Measurements from ENCODE around the gene MEIOB. TPM values are rescaled to one million over a fixed set of nuclear protein-coding genes. Genes with fewer than 3 reads are reported as not detected.

The MEIOB gene
- polyA plus RNA-seq, 1 of the 3 experiments (the other 2 are of a cell fraction): not detected

DNA sequence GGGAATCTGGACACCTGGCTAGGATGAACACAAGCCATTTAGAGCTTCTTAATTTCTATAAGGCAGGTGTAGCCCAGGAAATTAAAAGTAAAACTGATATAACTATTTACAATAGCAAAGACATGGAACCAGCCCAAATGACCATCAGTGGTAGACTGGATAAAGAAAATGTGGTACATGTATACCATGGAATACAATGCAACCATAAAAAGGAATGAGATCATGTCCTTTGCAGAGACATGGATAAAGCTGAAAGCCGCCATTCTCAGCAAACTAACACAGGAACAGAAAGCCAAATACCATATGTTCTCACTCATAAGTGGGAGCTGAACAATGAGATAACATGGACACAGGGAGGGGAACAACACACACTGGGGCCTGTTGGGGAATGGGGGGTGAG lies 25.5 kb downstream of the MEIOB start:
- Histone ChIP-seq H2AFZ (ENCODE audit: low read depth) (no peak overlapping the region), H3K9me2 (no peaks in the 10 kb centered on the region), H3K9me3 (no peaks in the 10 kb centered on the region), H3K79me2 (ENCODE audit: insufficient read depth) (no peaks in the 10 kb centered on the region), H3K4me3 (ENCODE audit: low read depth in 2 of 2, low read length in 1 of 2) (no peak overlapping the region), H3K9ac (no peak overlapping the region), H3K4me1 (ENCODE audit: control insufficient read depth in 1 of 2, insufficient read depth in 2 of 2, low read depth in 1 of 2, low read length in 1 of 2) (peaks cover 0 to 7% of the 10 kb centered on the region in 2 experiments; a peak in 1 of 4 replicates), H3K27me3 (ENCODE audit: insufficient read depth) (no peaks in the 10 kb centered on the region; the same call in 1 of the 2 replicates), H3K27ac (ENCODE audit: low read depth in 2 of 2, low read length in 1 of 2) (no peak overlapping the region), H3K4me2 (no peak overlapping the region), H4K20me1 (ENCODE audit: insufficient read depth) (no peaks in the 10 kb centered on the region), H3F3A (replicated peaks; ENCODE audit: insufficient read depth) (peaks cover 3% of the 10 kb centered on the region), H3K36me3 (replicated peaks in 1 of 2; ENCODE audit: control insufficient read depth in 1 of 2, insufficient read depth in 2 of 2, low read length in 1 of 2) (no peaks in the 10 kb centered on the region)
- 17% methylated on average over 1 of the region's 1 CpG for WGBS (ENCODE audit: low lambda C conversion rate)
- ChIA-PET CTCF (interaction anchor here (1.2 to 1.6 kb wide), 3 partner anchors 18 to 294 kb away, joined by 3 to 9 read pairs (median 4); no protein-coding TSS in a partner anchor), POLR2A (interaction anchor here (1.0 kb wide), 1 partner anchor 19 kb away, joined by 3 read pairs; the partner anchor contains the start of genes FAHD1 and HAGH)
- no peak for DNase-seq
- TF ChIP-seq SMC3 (IDR thresholded peaks at IDR 0.05; ENCODE audit: low read depth, low read length) (no peak), FOSL2 (IDR thresholded peaks at IDR 0.05; ENCODE audit: borderline replicate concordance, low read depth) (no peak), TAF1 (IDR thresholded peaks at IDR 0.05; ENCODE audit: borderline replicate concordance, low read depth, low read length) (no peak), RAD21 (IDR thresholded peaks at IDR 0.05; ENCODE audit: low read length) (no peak), RXRA (IDR thresholded peaks at IDR 0.05; ENCODE audit: borderline replicate concordance, low read depth) (no peak), TEAD4 (IDR thresholded peaks at IDR 0.05; ENCODE audit: borderline replicate concordance, insufficient read depth) (no peak)

DNA sequence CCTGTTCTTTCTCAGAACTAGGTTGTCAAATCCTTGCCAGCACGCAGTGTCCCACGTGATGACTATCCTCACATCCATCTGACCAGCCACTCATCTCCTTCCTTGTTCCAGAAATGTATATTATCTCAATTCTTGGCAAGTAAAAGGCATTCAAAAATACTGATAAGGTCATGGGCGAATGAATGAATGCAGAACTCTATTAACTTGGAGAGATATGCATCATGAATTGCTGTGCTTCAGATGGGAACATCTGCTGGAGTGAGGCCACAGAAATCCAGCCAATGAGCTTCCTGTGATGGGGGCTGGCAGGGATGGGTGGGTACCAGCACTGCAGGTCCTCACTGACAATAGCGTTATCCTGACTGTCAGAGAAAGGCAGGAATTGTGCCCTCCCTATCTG lies 26.0 kb downstream of the MEIOB start:
- POLR2A ChIA-PET: interaction anchor here (0.7 to 1.0 kb wide), 2 partner anchors 19 to 51 kb away, joined by 3 read pairs; partner anchors contain the start of genes FAHD1 and HAGH
- Histone ChIP-seq H4K20me1 (ENCODE audit: insufficient read depth) (no peaks in the 10 kb centered on the region), H3K27ac (ENCODE audit: low read depth in 2 of 2, low read length in 1 of 2) (no peak overlapping the region), H3K36me3 (replicated peaks in 1 of 2; ENCODE audit: control insufficient read depth in 1 of 2, insufficient read depth in 2 of 2, low read length in 1 of 2) (no peaks in the 10 kb centered on the region), H3K4me2 (no peak overlapping the region), H3K9ac (no peak overlapping the region), H3K9me3 (no peaks in the 10 kb centered on the region), H3K4me1 (ENCODE audit: control insufficient read depth in 1 of 2, insufficient read depth in 2 of 2, low read depth in 1 of 2, low read length in 1 of 2) (peaks cover 0 to 7% of the 10 kb centered on the region in 2 experiments; a peak in 1 of 4 replicates), H3K27me3 (ENCODE audit: insufficient read depth) (no peaks in the 10 kb centered on the region; the same call in 1 of the 2 replicates), H3K79me2 (ENCODE audit: insufficient read depth) (no peaks in the 10 kb centered on the region), H3K4me3 (ENCODE audit: low read depth in 2 of 2, low read length in 1 of 2) (no peak overlapping the region), H2AFZ (ENCODE audit: low read depth) (no peak overlapping the region), H3K9me2 (no peaks in the 10 kb centered on the region), H3F3A (replicated peaks; ENCODE audit: insufficient read depth) (peaks cover 3% of the 10 kb centered on the region)
- DNase-seq: peak; percentile 76
- WGBS (ENCODE audit: low lambda C conversion rate): 16% methylated on average over 4 of the region's 4 CpGs
- CTCF ChIA-PET: interaction anchor here (1.0 to 1.2 kb wide), 3 partner anchors 18 to 72 kb away, joined by 3 to 9 read pairs (median 3); no protein-coding TSS in a partner anchor
- TF ChIP-seq RFX5 (IDR thresholded peaks at IDR 0.05; ENCODE audit: low read length): no peak
- no peak for TF ChIP-seq RAD21 (IDR thresholded peaks at IDR 0.05; ENCODE audit: low read length)
- no peak for TF ChIP-seq JUND (IDR thresholded peaks at IDR 0.05)
- TF ChIP-seq FOXJ3 (CRISPR knock-in tag; IDR thresholded peaks at IDR 0.05): no peak
- no peak for TF ChIP-seq NFIC (IDR thresholded peaks at IDR 0.05; ENCODE audit: borderline replicate concordance)
- no peak for TF ChIP-seq MAX (IDR thresholded peaks at IDR 0.05; ENCODE audit: low read depth)
- TF ChIP-seq USF1 (IDR thresholded peaks at IDR 0.05; ENCODE audit: borderline replicate concordance, low read depth): no peak
- no peak for TF ChIP-seq ZBTB33 (IDR thresholded peaks at IDR 0.05; ENCODE audit: borderline replicate concordance, low read depth)
- TF ChIP-seq TAF1 (IDR thresholded peaks at IDR 0.05; ENCODE audit: borderline replicate concordance, low read depth, low read length): no peak
- TF ChIP-seq POLR2AphosphoS5 (IDR thresholded peaks at IDR 0.05; ENCODE audit: low read depth, low read length): no peak
- TF ChIP-seq MXI1 (IDR thresholded peaks at IDR 0.05; ENCODE audit: low read depth, low read length): peak; percentile 52; the same call in 1 of the 2 replicates
- no peak for TF ChIP-seq IRF3 (IDR thresholded peaks at IDR 0.05; ENCODE audit: low read depth, low read length)
- no peak for TF ChIP-seq CHD2 (IDR thresholded peaks at IDR 0.05; ENCODE audit: low read length, partially characterized antibody)
- peak; percentile 72; the same call in 1 of the 2 replicates for TF ChIP-seq RCOR1 (IDR thresholded peaks at IDR 0.05; ENCODE audit: low read length)
- peak; percentile 61; the same call in 1 of the 2 replicates for TF ChIP-seq GATA2 (CRISPR knock-in tag; IDR thresholded peaks at IDR 0.05)
- no peak for TF ChIP-seq ELF1 (IDR thresholded peaks at IDR 0.05)
- TF ChIP-seq YY1 (IDR thresholded peaks at IDR 0.05; ENCODE audit: low read depth): no peak
- TF ChIP-seq PBX3 (IDR thresholded peaks at IDR 0.05): no peak
- TF ChIP-seq NRF1 (IDR thresholded peaks at IDR 0.05; ENCODE audit: low read depth, low read length): no peak
- no peak for TF ChIP-seq EP300 (IDR thresholded peaks at IDR 0.05; ENCODE audit: borderline replicate concordance in 1 of 2, low read depth in 1 of 2, low read length in 1 of 2)

Measured in SK-N-SH (cell line).